Astrocyte (in vitro differentiated cells and primary cell): ENCODE results near the gene DOCK1. TPM values are rescaled to one million over a fixed set of nuclear protein-coding genes. Genes with fewer than 3 reads are reported as not detected.

Experiments
- DNase-seq: peaks from one replicate; pipeline ENCODE4 v3.0.0-alpha.2; 2010; ENCODE audit warnings: low read depth
- FAIRE-seq: peaks from 2 replicates; lab custom pipeline; 2011; peaks lifted over from hg19 to GRCh38; lab: Jason Lieb, UNC
- H2AFZ ChIP-seq: 2 replicates; pipeline ENCODE4 v1.6.0; 2012; ENCODE audit warnings: low read depth, low read length, inconsistent platforms
- H3K27ac ChIP-seq: 2 replicates; pipeline ENCODE4 v1.5.1; 2011; ENCODE audit warnings: low read depth, low read length, inconsistent platforms
- H3K27me3 ChIP-seq: 2 replicates; pipeline ENCODE4 v1.6.0; 2011; ENCODE audit warnings: low read length, inconsistent platforms; ENCODE audit not compliant: insufficient read depth
- H3K36me3 ChIP-seq: 2 replicates; pipeline ENCODE4 v1.5.1; 2011; ENCODE audit warnings: low read length, inconsistent platforms; ENCODE audit not compliant: insufficient read depth
- H3K4me1 ChIP-seq: 2 replicates; pipeline ENCODE4 v1.5.1; 2011; ENCODE audit warnings: low read length, inconsistent platforms; ENCODE audit not compliant: insufficient read depth
- H3K4me2 ChIP-seq: 2 replicates; pipeline ENCODE4 v1.6.0; 2012; ENCODE audit warnings: low read length, inconsistent platforms
- H3K4me3 ChIP-seq: 2 replicates; pipeline ENCODE4 v1.5.1; 2011; ENCODE audit warnings: low read depth, mild to moderate bottlenecking, low read length, inconsistent platforms; ENCODE audit not compliant: insufficient read depth
- H3K79me2 ChIP-seq: 2 replicates; pipeline ENCODE4 v1.6.0; 2012; ENCODE audit warnings: mild to moderate bottlenecking, low read length, inconsistent platforms; ENCODE audit not compliant: insufficient read depth
- H3K9ac ChIP-seq: 2 replicates; pipeline ENCODE4 v1.6.0; 2012; ENCODE audit warnings: mild to moderate bottlenecking, low read length, inconsistent platforms
- H3K9me3 ChIP-seq: 2 replicates; pipeline ENCODE4 v1.5.1; 2012; ENCODE audit warnings: low read depth, mild to moderate bottlenecking, low read length, inconsistent platforms; ENCODE audit not compliant: insufficient read depth
- H4K20me1 ChIP-seq: 2 replicates; pipeline ENCODE4 v1.6.0; 2012; ENCODE audit warnings: low read length, inconsistent platforms; ENCODE audit not compliant: insufficient read depth
- H3K27ac Mint-ChIP-seq: one replicate; pipeline ENCODE4 v1.8.0; 2021; ENCODE audit warnings: mild to moderate bottlenecking, mixed read lengths; ENCODE audit not compliant: unreplicated experiment
- H3K27me3 Mint-ChIP-seq: one replicate; pipeline ENCODE4 v1.8.0; 2021; ENCODE audit warnings: low read depth, mixed read lengths; ENCODE audit not compliant: unreplicated experiment
- H3K36me3 Mint-ChIP-seq: one replicate; pipeline ENCODE4 v1.8.0; 2021; ENCODE audit warnings: low read depth, mixed read lengths; ENCODE audit not compliant: unreplicated experiment
- H3K4me1 Mint-ChIP-seq: one replicate; pipeline ENCODE4 v1.8.0; 2021; ENCODE audit warnings: low read depth, mixed read lengths; ENCODE audit not compliant: unreplicated experiment
- H3K4me3 Mint-ChIP-seq: one replicate; pipeline ENCODE4 v1.8.0; 2021; ENCODE audit warnings: mild to moderate bottlenecking, moderate library complexity, mixed read lengths; ENCODE audit not compliant: unreplicated experiment
- H3K9me3 Mint-ChIP-seq: one replicate; pipeline ENCODE4 v1.8.0; 2021; ENCODE audit warnings: mild to moderate bottlenecking, mixed read lengths; ENCODE audit not compliant: unreplicated experiment
- CTCF ChIP-seq: IDR thresholded peaks from 2 replicates; pipeline ENCODE4 v1.5.1; 2011; ENCODE audit warnings: low read depth, mild to moderate bottlenecking, inconsistent platforms, low read length, moderate library complexity; ENCODE audit not compliant: insufficient read depth
- EZH2 ChIP-seq: IDR thresholded peaks from 2 replicates; pipeline ENCODE4 v1.6.1; 2012; ENCODE audit warnings: mild to moderate bottlenecking, low read length, inconsistent platforms; ENCODE audit not compliant: insufficient read depth
- total RNA-seq: library from RNA; stranded (reverse); gene quantifications from 2 replicates; pipeline ENCODE4 v1.2.1, GENCODE V29; 2021

Gene DOCK1
- total RNA-seq, 1 donor from 2014 or later, result 42.5 TPM

- no peak overlapping the region for H3K27ac Mint-ChIP-seq
- no peaks in the 10 kb centered on the region for H3K36me3 Mint-ChIP-seq
- FAIRE-seq (peak; percentile 95), DNase-seq (peak; percentile 99)
- no peak overlapping the region for H2AFZ ChIP-seq
- H4K20me1 ChIP-seq, result no peaks in the 10 kb centered on the region
- H3K9me3 Mint-ChIP-seq, result peaks cover 3% of the 10 kb centered on the region
- H3K4me3 Mint-ChIP-seq, result no peak overlapping the region
- H3K4me1 Mint-ChIP-seq, result peaks cover 3% of the 10 kb centered on the region
- H3K4me1 ChIP-seq, result peaks cover 13% of the 10 kb centered on the region
- no peaks in the 10 kb centered on the region for H3K9me3 ChIP-seq
- no peak overlapping the region for H3K4me3 ChIP-seq
- H3K79me2 ChIP-seq, result no peaks in the 10 kb centered on the region
- H3K27me3 Mint-ChIP-seq, result peaks cover 2% of the 10 kb centered on the region
- TF ChIP-seq CTCF, result no peak
- TF ChIP-seq EZH2, result no peak
- H3K27me3 ChIP-seq, result no peaks in the 10 kb centered on the region
- H3K4me2 ChIP-seq, result peak overlapping the region; percentile 49
- H3K36me3 ChIP-seq, result no peaks in the 10 kb centered on the region
- peak overlapping the region; percentile 66 for H3K27ac ChIP-seq
- H3K9ac ChIP-seq, result peak overlapping the region; percentile 52
These were observed 37.5 kb upstream of the DOCK1 start for GRCh38 chr10:126867567-126868365.

GRCh38 chr10:126868371-126868770 is 36.9 kb upstream of the DOCK1 start:
- DNase-seq (no peak), FAIRE-seq (no peak)
- peaks cover 13% of the 10 kb centered on the region for H3K4me1 ChIP-seq
- H3K9me3 Mint-ChIP-seq, result peaks cover 3% of the 10 kb centered on the region
- no peak overlapping the region for H3K27ac Mint-ChIP-seq
- H3K4me3 ChIP-seq, result no peak overlapping the region
- H3K27me3 ChIP-seq, result no peaks in the 10 kb centered on the region
- H3K27me3 Mint-ChIP-seq, result peaks cover 2% of the 10 kb centered on the region
- H3K9me3 ChIP-seq, result no peaks in the 10 kb centered on the region
- peak overlapping the region; percentile 66 for H3K27ac ChIP-seq
- H3K36me3 Mint-ChIP-seq, result no peaks in the 10 kb centered on the region
- H3K4me3 Mint-ChIP-seq, result no peak overlapping the region
- H2AFZ ChIP-seq, result no peak overlapping the region
- TF ChIP-seq EZH2, result no peak
- TF ChIP-seq CTCF, result no peak
- peak overlapping the region; percentile 52 for H3K9ac ChIP-seq
- H4K20me1 ChIP-seq, result no peaks in the 10 kb centered on the region
- H3K4me2 ChIP-seq, result peak overlapping the region; percentile 49
- no peaks in the 10 kb centered on the region for H3K36me3 ChIP-seq
- H3K4me1 Mint-ChIP-seq, result peaks cover 6% of the 10 kb centered on the region
- no peaks in the 10 kb centered on the region for H3K79me2 ChIP-seq

GRCh38 chr10:126872135-126872534 is 33.1 kb upstream of the DOCK1 start:
- no peak for FAIRE-seq
- Mint-ChIP-seq H3K9me3 (peaks cover 1% of the 10 kb centered on the region), H3K27ac (no peak overlapping the region), H3K36me3 (no peaks in the 10 kb centered on the region), H3K4me1 (peaks cover 6% of the 10 kb centered on the region), H3K4me3 (no peak overlapping the region), H3K27me3 (peaks cover 20% of the 10 kb centered on the region)
- H3K27ac ChIP-seq, result no peak overlapping the region
- TF ChIP-seq CTCF (no peak), EZH2 (no peak)
- H3K4me1 ChIP-seq, result peaks cover 8% of the 10 kb centered on the region
- H4K20me1 ChIP-seq, result no peaks in the 10 kb centered on the region
- H3K36me3 ChIP-seq, result no peaks in the 10 kb centered on the region
- H3K4me2 ChIP-seq, result no peak overlapping the region
- no peak overlapping the region for H3K9ac ChIP-seq
- H2AFZ ChIP-seq, result no peak overlapping the region
- H3K27me3 ChIP-seq, result no peaks in the 10 kb centered on the region
- no peak for DNase-seq
- H3K4me3 ChIP-seq, result no peak overlapping the region
- H3K9me3 ChIP-seq, result no peaks in the 10 kb centered on the region
- H3K79me2 ChIP-seq, result no peaks in the 10 kb centered on the region
